ENCODE results near the gene LCNL1. TPM values are rescaled to one million over a fixed set of nuclear protein-coding genes. Genes with fewer than 3 reads are reported as not detected.

LCNL1 gene
- total and polyA plus RNA-seq, 7 donors: 0.14 to 1.1 (median 0.49) TPM; not detected in 2

DNA sequence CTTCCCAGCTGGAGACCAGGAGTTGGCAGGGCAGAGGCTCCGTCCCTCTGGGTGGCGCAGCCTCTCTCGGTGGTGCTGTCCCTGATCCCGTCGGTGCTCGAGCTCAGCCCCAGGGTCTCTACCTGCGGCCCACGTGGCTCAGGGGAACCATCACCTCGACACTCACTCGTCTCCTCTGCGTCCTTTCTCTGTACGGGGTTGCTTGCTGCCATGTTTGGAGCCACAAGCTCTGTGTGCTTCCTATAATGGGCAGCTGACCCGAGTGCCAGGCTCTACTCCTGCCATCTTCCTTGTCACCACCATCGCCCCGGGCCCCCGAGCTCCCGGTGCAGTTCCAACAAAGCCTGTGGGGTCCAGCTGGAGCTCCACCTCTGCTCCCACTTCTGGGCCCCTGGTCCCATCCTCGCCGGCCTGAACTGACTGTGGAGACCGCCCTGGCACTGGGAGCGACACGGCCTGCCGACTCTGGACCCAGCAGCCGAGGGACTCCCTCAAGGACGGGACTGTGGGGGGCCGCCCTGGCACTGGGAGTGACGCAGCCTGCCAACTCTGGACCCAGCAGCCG lies 43.3 kb upstream of the LCNL1 start:
- Histone ChIP-seq H3K27me3 (no peaks in the 10 kb centered on the region), H3K36me3 (peaks cover 34 to 55% (median 40%) of the 10 kb centered on the region in 4 donors), H3K9me3 (no peaks in the 10 kb centered on the region), H3K4me1 (peaks cover 0 to 23% (median 14%) of the 10 kb centered on the region in 4 donors), H3K4me3 (no peak overlapping the region), H3K27ac (no peak overlapping the region)
- TF ChIP-seq POLR2AphosphoS5 (IDR thresholded peaks at IDR 0.05): no peak
- TF ChIP-seq, protein P1, sequence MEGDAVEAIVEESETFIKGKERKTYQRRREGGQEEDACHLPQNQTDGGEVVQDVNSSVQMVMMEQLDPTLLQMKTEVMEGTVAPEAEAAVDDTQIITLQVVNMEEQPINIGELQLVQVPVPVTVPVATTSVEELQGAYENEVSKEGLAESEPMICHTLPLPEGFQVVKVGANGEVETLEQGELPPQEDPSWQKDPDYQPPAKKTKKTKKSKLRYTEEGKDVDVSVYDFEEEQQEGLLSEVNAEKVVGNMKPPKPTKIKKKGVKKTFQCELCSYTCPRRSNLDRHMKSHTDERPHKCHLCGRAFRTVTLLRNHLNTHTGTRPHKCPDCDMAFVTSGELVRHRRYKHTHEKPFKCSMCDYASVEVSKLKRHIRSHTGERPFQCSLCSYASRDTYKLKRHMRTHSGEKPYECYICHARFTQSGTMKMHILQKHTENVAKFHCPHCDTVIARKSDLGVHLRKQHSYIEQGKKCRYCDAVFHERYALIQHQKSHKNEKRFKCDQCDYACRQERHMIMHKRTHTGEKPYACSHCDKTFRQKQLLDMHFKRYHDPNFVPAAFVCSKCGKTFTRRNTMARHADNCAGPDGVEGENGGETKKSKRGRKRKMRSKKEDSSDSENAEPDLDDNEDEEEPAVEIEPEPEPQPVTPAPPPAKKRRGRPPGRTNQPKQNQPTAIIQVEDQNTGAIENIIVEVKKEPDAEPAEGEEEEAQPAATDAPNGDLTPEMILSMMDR (IDR thresholded peaks at IDR 0.05): no peak
- no peak for TF ChIP-seq POLR2A (IDR thresholded peaks at IDR 0.05)
- TF ChIP-seq EP300 (IDR thresholded peaks at IDR 0.05): no peak
- intact Hi-C loops (cut with DNase I): no loop called here
- 91 to 93% methylated on average over 28 of the region's 28 CpGs for WGBS, 2 donors
- peak; percentile 60 for DNase-seq

DNA sequence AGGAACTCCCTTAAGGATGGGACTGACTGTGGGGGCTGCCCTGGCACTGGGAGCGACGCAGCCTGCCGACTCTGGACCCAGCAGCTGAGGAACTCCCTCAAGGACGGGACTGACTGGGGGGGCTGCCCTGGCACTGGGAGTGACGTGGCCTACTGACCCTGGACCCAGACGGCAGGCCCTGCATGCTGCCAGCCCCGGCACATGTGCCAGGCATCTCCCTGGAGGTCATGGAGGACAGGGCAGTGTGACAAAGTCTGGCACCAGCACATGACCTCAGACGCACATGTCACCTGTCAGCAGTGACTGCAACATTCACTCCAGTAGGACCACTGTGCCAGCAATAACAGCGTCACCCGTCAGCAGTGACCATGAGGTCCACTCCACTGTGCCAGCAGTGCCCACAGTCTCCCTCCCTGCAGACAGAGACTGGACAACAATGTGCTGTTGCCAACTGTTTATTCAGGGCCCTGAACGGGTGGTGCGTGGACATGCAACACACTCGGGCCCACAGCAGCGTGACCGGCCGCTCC lies 42.7 kb upstream of the LCNL1 start:
- 72 to 84% methylated on average over 16 of the region's 16 CpGs for WGBS, 2 donors

DNA sequence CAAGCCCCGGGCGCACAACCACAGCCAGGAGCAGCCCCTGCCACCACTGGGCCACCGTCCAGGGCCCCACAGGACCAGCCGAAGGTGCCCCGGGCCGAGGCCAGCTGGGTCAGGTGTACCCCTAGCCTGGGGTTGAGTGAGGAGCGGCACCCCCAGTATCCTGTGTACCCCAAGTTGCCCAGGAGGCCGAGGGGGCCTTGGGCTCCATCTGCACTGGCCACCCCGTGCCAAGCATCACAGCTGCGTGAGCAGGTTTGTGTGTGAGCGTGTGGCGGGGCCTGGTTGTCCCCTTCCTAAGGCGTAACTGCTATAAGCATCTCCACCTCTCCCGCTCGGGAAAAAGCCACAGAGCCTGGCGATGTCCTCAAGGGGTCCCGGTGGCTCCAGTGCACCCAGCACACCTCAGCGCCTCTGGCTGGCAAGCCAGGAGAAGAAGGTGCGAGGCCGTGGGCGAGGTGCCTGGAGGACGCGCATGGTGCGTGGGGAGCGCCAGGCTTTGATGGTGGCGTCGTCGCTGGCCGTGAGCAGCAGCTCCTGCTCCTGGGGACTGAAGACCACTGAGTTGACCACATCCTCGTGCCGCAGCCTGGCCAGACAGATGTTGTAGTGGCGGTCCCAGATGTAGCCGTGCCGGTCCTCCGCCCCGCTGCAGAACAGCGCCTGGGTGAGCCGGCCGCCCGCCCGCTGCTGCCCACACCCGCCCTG lies 42.1 kb upstream of the LCNL1 start:
- TF ChIP-seq, protein P1 (IDR thresholded peaks at IDR 0.05): no peak
- TF ChIP-seq POLR2AphosphoS5 (IDR thresholded peaks at IDR 0.05) (no peak), POLR2A (IDR thresholded peaks at IDR 0.05) (no peak), EP300 (IDR thresholded peaks at IDR 0.05) (no peak)
- Histone ChIP-seq H3K27ac (no peak overlapping the region), H3K27me3 (no peaks in the 10 kb centered on the region), H3K36me3 (peaks cover 34 to 55% (median 40%) of the 10 kb centered on the region in 4 donors), H3K4me3 (no peak overlapping the region), H3K4me1 (peaks cover 0 to 27% (median 19%) of the 10 kb centered on the region in 4 donors), H3K9me3 (no peaks in the 10 kb centered on the region)
- WGBS, 2 donors: 94 to 96% methylated on average over 42 of the region's 42 CpGs
- intact Hi-C loops (cut with DNase I): loop anchor here (5.0 kb wide), 1 partner anchor 53 kb away; the partner anchor contains the start of gene TRAF2
- DNase-seq: peak; percentile 64

More for the DNA sequence above, 42.7 kb upstream of the LCNL1 start:
- TF ChIP-seq, protein P1 (IDR thresholded peaks at IDR 0.05): no peak
- TF ChIP-seq POLR2A (IDR thresholded peaks at IDR 0.05): no peak
- no peak for TF ChIP-seq EP300 (IDR thresholded peaks at IDR 0.05)
- no peak for TF ChIP-seq POLR2AphosphoS5 (IDR thresholded peaks at IDR 0.05)
- Histone ChIP-seq H3K9me3 (no peaks in the 10 kb centered on the region), H3K27ac (no peak overlapping the region), H3K27me3 (no peaks in the 10 kb centered on the region), H3K4me3 (no peak overlapping the region), H3K4me1 (peaks cover 0 to 27% (median 18%) of the 10 kb centered on the region in 4 donors), H3K36me3 (peaks cover 34 to 55% (median 40%) of the 10 kb centered on the region in 4 donors)
- DNase-seq: peak; percentile 63
- intact Hi-C loops (cut with DNase I): loop anchor here (5.0 kb wide), 1 partner anchor 53 kb away; the partner anchor contains the start of gene TRAF2

DNA sequence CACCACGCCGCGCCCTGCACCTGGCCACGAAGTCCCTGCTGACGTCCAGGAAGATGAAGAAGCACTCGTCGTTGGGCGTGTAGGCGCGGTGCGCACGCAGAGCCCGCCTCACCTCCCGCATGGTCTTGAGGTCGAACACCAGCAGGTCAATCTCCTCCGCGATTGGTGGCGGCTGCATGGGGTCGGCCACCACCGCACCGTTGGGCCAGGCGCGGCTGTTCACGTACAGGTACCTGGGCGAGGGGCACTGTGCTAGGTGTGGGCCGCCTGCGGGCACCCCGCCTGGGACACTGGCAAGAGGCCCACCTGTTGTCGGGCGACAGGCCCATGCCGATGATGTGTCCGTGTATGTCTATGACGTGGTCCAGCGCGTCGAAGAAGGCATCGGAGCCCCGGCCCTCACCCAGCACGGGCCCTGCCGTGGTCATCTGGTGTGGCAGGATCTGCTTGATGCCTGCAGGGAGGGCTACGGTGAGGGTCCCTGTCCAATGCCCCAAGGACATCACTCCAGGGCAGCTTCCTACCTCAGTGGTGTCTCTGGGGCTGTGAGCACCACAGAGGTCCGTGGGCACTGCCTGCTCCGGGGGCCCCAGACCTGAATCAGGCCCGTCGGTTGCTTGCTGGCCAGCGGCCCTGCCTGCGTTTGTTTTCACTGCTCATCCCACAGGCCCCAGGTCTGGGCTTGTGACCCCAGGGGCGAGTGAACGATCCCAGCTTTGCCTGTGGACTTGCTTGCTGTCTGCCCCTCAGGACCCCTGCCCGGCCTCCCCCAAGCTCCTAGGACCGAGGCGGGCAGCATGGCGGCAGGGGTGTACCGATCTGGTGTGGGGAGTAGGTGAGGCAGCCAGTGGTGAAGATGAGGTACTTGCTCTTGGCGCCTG lies 41.3 kb upstream of the LCNL1 start:
- no peak for DNase-seq
- peaks cover 34 to 55% (median 40%) of the 10 kb centered on the region in 4 donors for H3K36me3 ChIP-seq
- no peaks in the 10 kb centered on the region for H3K27me3 ChIP-seq
- no peak overlapping the region for H3K4me3 ChIP-seq
- H3K4me1 ChIP-seq: peaks cover 0 to 27% (median 19%) of the 10 kb centered on the region in 4 donors
- H3K27ac ChIP-seq: no peak overlapping the region
- TF ChIP-seq EP300 (IDR thresholded peaks at IDR 0.05) (no peak), POLR2A (IDR thresholded peaks at IDR 0.05) (no peak), POLR2AphosphoS5 (IDR thresholded peaks at IDR 0.05) (no peak)
- 93 to 96% methylated on average over 55 of the region's 55 CpGs for WGBS, 2 donors
- no peaks in the 10 kb centered on the region for H3K9me3 ChIP-seq
- intact Hi-C loops (cut with DNase I): loop anchor here (5.0 kb wide), 1 partner anchor 54 kb away; the partner anchor contains the start of gene TRAF2

Measured in sigmoid colon (tissue), 7 donors.